CD4-positive, alpha-beta memory T cell (primary cell): Measurements from ENCODE around the gene MRPL22. TPM values are rescaled to one million over a fixed set of nuclear protein-coding genes. Genes with fewer than 3 reads are reported as not detected.
"Not testable (repeated sequence)": the region's sequence is repeated elsewhere in the genome, so short reads cannot be mapped to it uniquely, and the experiment has no call there.

Source experiments
- CTCF ChIA-PET: fragments of 350-600 bp; sonication (Branson Sonifier 250); formaldehyde crosslinking; loops from one replicate; lab custom pipeline; 2021; ENCODE audit warnings: inconsistent platforms; ENCODE audit not compliant: partially characterized antibody; lab: Charles Lee
- POLR2A ChIA-PET: fragments of 350-600 bp; sonication (Branson Sonifier 250); formaldehyde crosslinking; loops from one replicate; lab custom pipeline; 2021; ENCODE audit not compliant: partially characterized antibody; lab: Charles Lee
- DNase-seq, 5 donors: peaks; one replicate each; pipeline versions ENCODE4 v3.0.0 to v3.0.0-alpha.2; 2020 to 2022; ENCODE audit warnings: mixed read lengths in 1 of 5
- H3K27ac ChIP-seq: one replicate; pipeline ENCODE4 v1.7.0; 2013; ENCODE audit warnings: low read depth, low read length
- H3K27me3 ChIP-seq: 2 replicates; pipeline ENCODE4 v1.7.0; 2013; ENCODE audit warnings: mild to moderate bottlenecking, low read length, moderate library complexity; ENCODE audit not compliant: insufficient read depth
- H3K36me3 ChIP-seq: 2 replicates; pipeline ENCODE4 v1.7.0; 2013; ENCODE audit warnings: mild to moderate bottlenecking, low read length, moderate library complexity; ENCODE audit not compliant: insufficient read depth
- H3K4me1 ChIP-seq: 2 replicates; pipeline ENCODE4 v1.7.0; 2013; ENCODE audit warnings: mild to moderate bottlenecking, low read length, moderate library complexity; ENCODE audit not compliant: insufficient read depth
- H3K4me3 ChIP-seq, 2 donors: one replicate each; pipeline ENCODE4 v1.7.0; 2013; ENCODE audit warnings: low read length in 2 of 2, mild to moderate bottlenecking in 1 of 2
- H3K9me3 ChIP-seq, 2 donors: one replicate each; pipeline ENCODE4 v1.7.0; 2013; ENCODE audit warnings: low read length in 2 of 2, control low read depth in 1 of 2; ENCODE audit not compliant: control insufficient read depth in 1 of 2
- H3K27ac Mint-ChIP-seq, 7 donors: one replicate each; pipeline ENCODE4 v1.8.0; 2020 to 2021; ENCODE audit warnings: mixed read lengths in 7 of 7, mild to moderate bottlenecking in 6 of 7, inconsistent platforms in 3 of 7, moderate library complexity in 3 of 7
- H3K27me3 Mint-ChIP-seq, 2 donors: one replicate each; pipeline ENCODE4 v1.8.0; 2020 to 2021; ENCODE audit warnings: mixed read lengths in 2 of 2
- H3K36me3 Mint-ChIP-seq, 2 donors: one replicate each; pipeline ENCODE4 v1.8.0; 2020 to 2021; ENCODE audit warnings: mixed read lengths in 2 of 2, inconsistent platforms in 1 of 2, mild to moderate bottlenecking in 1 of 2
- H3K4me1 Mint-ChIP-seq, 4 donors: one replicate each; pipeline ENCODE4 v1.8.0; 2020 to 2021; ENCODE audit warnings: mixed read lengths in 4 of 4, mild to moderate bottlenecking in 1 of 4
- H3K4me3 Mint-ChIP-seq, 8 donors: one replicate each; pipeline ENCODE4 v1.8.0; 2020 to 2021; ENCODE audit warnings: mixed read lengths in 8 of 8, mild to moderate bottlenecking in 7 of 8, moderate library complexity in 6 of 8, inconsistent platforms in 3 of 8
- H3K9me3 Mint-ChIP-seq, 8 donors: one replicate each; pipeline ENCODE4 v1.8.0; 2020 to 2021; ENCODE audit warnings: mixed read lengths in 8 of 8, mild to moderate bottlenecking in 5 of 8, inconsistent platforms in 3 of 8, moderate library complexity in 1 of 8
- intact Hi-C: fragments of 100-400 bp; cut with micrococcal nuclease; formaldehyde crosslinking; loops from one replicate; pipeline ENCODE4 v1.15.1; 2023
- polyA plus RNA-seq, 2 donors: library from polyadenylated mRNA; unstranded; fragments of 300-500 nt; fragmentation: Illumina TruSeq; gene quantifications; one replicate each; pipeline ENCODE4 v1.2.3, GENCODE V29; 2021
- total RNA-seq, 2 experiments: library from RNA; stranded (reverse); gene quantifications; one replicate each; pipeline ENCODE4 v1.2.3, GENCODE V29; 2021

The MRPL22 gene
- total and polyA plus RNA-seq, 4 experiments from 2014 or later: 28.0 to 101 (median 65.1) TPM

- H3K9me3 Mint-ChIP-seq: no peaks in the 10 kb centered on the region
- H3K36me3 Mint-ChIP-seq: no peaks in the 10 kb centered on the region
- Histone ChIP-seq H3K4me3 (no peak overlapping the region), H3K27ac (no peak overlapping the region), H3K27me3 (no peaks in the 10 kb centered on the region), H3K9me3 (no peaks in the 10 kb centered on the region), H3K4me1 (no peaks in the 10 kb centered on the region), H3K36me3 (no peaks in the 10 kb centered on the region)
- intact Hi-C loops: no loop called here
- CTCF ChIA-PET: no interaction called here
- no peak for DNase-seq
- POLR2A ChIA-PET: no interaction called here
- H3K4me1 Mint-ChIP-seq: no peaks in the 10 kb centered on the region
- H3K27ac Mint-ChIP-seq: no peak overlapping the region
- H3K4me3 Mint-ChIP-seq: no peak overlapping the region
- H3K27me3 Mint-ChIP-seq: peaks cover 2 to 7% of the 10 kb centered on the region in 2 donors
Measured at GRCh38 chr5:154989626-154990025, 48.8 kb downstream of the MRPL22 start.

DNA sequence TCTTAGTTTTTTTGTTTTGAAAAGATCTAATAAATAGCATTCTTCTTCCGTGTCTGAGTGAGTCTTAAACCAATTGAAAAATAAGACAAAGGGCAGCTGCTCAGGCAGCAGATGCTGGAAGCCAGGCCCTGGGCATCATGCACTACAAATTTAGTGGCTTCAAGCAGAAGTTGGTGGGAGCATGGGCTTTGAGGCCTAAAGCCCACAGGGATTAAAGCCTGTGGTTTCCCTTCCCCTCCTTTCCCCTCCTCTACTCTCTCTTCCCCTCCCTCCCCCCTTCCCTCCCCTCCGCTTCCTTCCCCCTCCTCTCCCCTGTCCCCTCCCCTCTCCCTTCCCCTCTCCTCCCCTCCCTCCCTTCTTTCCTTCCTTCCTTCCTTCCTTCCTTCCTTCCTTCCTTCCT is 52.6 kb downstream of the MRPL22 start:
- Mint-ChIP-seq H3K27me3 (peaks cover 2 to 4% of the 10 kb centered on the region in 2 donors), H3K9me3 (no peaks in the 10 kb centered on the region), H3K36me3 (no peaks in the 10 kb centered on the region), H3K4me3 (no peak overlapping the region), H3K27ac (no peak overlapping the region), H3K4me1 (no peaks in the 10 kb centered on the region)
- Histone ChIP-seq H3K36me3 (no peaks in the 10 kb centered on the region), H3K4me1 (no peaks in the 10 kb centered on the region), H3K27ac (no peak overlapping the region), H3K4me3 (no peak overlapping the region), H3K27me3 (no peaks in the 10 kb centered on the region), H3K9me3 (no peaks in the 10 kb centered on the region)
- CTCF ChIA-PET: no interaction called here
- POLR2A ChIA-PET: no interaction called here
- DNase-seq: no peak
- intact Hi-C loops: no loop called here

GRCh38 chr5:154995679-154996078 is 54.8 kb downstream of the MRPL22 start:
- Histone ChIP-seq H3K4me3 (no peak overlapping the region), H3K27ac (no peak overlapping the region), H3K4me1 (no peaks in the 10 kb centered on the region), H3K27me3 (no peaks in the 10 kb centered on the region), H3K36me3 (no peaks in the 10 kb centered on the region), H3K9me3 (no peaks in the 10 kb centered on the region)
- no peak overlapping the region for H3K4me3 Mint-ChIP-seq
- H3K27ac Mint-ChIP-seq: no peak overlapping the region
- ChIA-PET POLR2A (no interaction called here), CTCF (interaction anchor here (1.8 kb wide), 1 partner anchor 10 kb away, joined by 4 read pairs; no protein-coding TSS in a partner anchor)
- H3K4me1 Mint-ChIP-seq: no peaks in the 10 kb centered on the region
- DNase-seq: no peak
- H3K9me3 Mint-ChIP-seq: peaks cover 0 to 2% (median 0%) of the 10 kb centered on the region in 8 donors
- no peaks in the 10 kb centered on the region for H3K36me3 Mint-ChIP-seq
- intact Hi-C loops: no loop called here
- H3K27me3 Mint-ChIP-seq: peaks cover 10 to 14% of the 10 kb centered on the region in 2 donors

DNA sequence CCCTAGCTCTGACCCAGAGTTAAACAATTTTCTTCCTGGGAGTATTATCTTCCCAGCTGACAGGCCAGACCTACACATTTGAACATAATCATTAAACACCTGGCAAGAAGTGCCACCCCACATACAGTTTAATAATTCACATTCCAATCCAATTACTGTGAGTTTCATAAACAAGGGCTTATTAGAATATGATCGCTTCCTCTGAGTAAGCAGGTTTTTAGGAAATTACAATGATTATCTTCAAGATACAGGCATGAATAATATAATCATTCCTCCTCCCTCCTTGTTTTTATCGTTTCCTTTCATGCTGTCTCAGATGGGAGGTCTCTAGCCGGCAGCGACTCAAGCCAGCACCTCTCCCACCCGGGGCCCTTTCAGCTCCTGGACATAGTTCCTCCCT is 56.9 kb downstream of the MRPL22 start:
- Mint-ChIP-seq H3K36me3 (no peaks in the 10 kb centered on the region), H3K4me3 (no peak overlapping the region), H3K27ac (no peak overlapping the region), H3K27me3 (peaks cover 17 to 23% of the 10 kb centered on the region in 2 donors), H3K4me1 (no peaks in the 10 kb centered on the region), H3K9me3 (peaks cover 0 to 2% (median 0%) of the 10 kb centered on the region in 8 donors)
- H3K4me3 ChIP-seq: no peak overlapping the region
- no peaks in the 10 kb centered on the region for H3K27me3 ChIP-seq
- DNase-seq: no peak
- POLR2A ChIA-PET: no interaction called here
- CTCF ChIA-PET: no interaction called here
- no peaks in the 10 kb centered on the region for H3K36me3 ChIP-seq
- intact Hi-C loops: no loop called here
- H3K27ac ChIP-seq: no peak overlapping the region
- no peaks in the 10 kb centered on the region for H3K4me1 ChIP-seq
- no peaks in the 10 kb centered on the region for H3K9me3 ChIP-seq

- CTCF ChIA-PET: no interaction called here
- Histone ChIP-seq H3K4me1 (no peaks in the 10 kb centered on the region), H3K36me3 (no peaks in the 10 kb centered on the region), H3K9me3 (no peaks in the 10 kb centered on the region), H3K27ac (no peak overlapping the region), H3K27me3 (no peaks in the 10 kb centered on the region), H3K4me3 (no peak overlapping the region)
- Mint-ChIP-seq H3K27ac (no peak overlapping the region), H3K36me3 (no peaks in the 10 kb centered on the region), H3K4me3 (no peak overlapping the region), H3K9me3 (peaks cover 0 to 4% (median 0%) of the 10 kb centered on the region in 8 donors), H3K27me3 (peaks cover 17 to 27% of the 10 kb centered on the region in 2 donors), H3K4me1 (no peaks in the 10 kb centered on the region)
- POLR2A ChIA-PET: no interaction called here
- intact Hi-C loops: loop anchor here (5.0 kb wide), 1 partner anchor 533 kb away; no protein-coding TSS in a partner anchor
- no peak for DNase-seq
Measured at GRCh38 chr5:154999865-155000264, 59.0 kb downstream of the MRPL22 start.

DNA sequence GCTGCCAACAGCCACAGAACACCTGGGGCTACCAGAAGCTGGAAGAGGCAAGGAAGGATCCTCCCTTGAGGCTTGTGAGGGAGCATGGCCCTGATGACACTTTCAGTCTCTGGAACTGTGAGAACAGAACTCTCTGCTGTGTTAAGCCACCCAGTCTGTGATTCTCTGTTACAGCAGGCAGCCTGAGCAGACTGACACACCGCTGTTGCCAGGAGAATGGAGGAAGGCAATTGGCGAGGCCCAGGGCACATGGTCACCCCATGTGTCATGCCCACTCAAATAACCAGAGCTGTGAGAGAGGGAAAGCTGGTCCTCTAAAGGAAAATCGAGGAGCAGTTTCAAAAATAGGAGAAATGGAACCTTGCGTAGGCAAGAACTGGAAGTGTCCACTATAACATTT is 60.6 kb downstream of the MRPL22 start:
- intact Hi-C loops: loop anchor here (5.0 kb wide), 1 partner anchor 534 kb away; no protein-coding TSS in a partner anchor
- Mint-ChIP-seq H3K27ac (no peak overlapping the region), H3K27me3 (peaks cover 24 to 36% of the 10 kb centered on the region in 2 donors), H3K4me3 (no peak overlapping the region), H3K36me3 (no peaks in the 10 kb centered on the region), H3K9me3 (peaks cover 0 to 4% (median 0%) of the 10 kb centered on the region in 8 donors), H3K4me1 (no peaks in the 10 kb centered on the region)
- POLR2A ChIA-PET: no interaction called here
- Histone ChIP-seq H3K4me1 (no peaks in the 10 kb centered on the region), H3K4me3 (no peak overlapping the region), H3K36me3 (no peaks in the 10 kb centered on the region), H3K27me3 (no peaks in the 10 kb centered on the region), H3K27ac (no peak overlapping the region), H3K9me3 (no peaks in the 10 kb centered on the region)
- CTCF ChIA-PET: no interaction called here
- DNase-seq: no peak

DNA sequence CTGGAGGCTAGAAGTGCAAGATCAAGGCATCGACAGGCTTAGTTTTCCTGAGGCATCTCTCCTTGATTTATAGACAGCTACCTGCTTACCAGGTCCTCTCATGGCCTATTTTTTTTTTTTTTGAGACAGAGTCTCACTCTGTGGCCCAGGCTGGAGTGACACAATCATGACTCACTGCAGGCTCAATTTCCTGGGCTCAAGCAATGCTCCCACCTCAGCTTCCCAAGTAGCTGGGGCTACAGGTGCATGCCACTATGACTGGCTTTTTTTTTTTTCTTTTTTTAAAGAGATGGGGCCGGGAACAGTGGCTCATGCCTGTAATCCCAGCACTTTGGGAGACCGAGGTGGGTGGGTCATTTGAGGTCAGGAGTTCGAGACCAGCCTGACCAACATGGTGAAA is 61.8 kb downstream of the MRPL22 start:
- peaks cover 24 to 41% of the 10 kb centered on the region in 2 donors for H3K27me3 Mint-ChIP-seq

More for the DNA sequence above, 61.8 kb downstream of the MRPL22 start:
- H3K36me3 ChIP-seq, DNase-seq, H3K4me1 Mint-ChIP-seq, H3K27me3 ChIP-seq, CTCF ChIA-PET, H3K9me3 ChIP-seq, H3K27ac ChIP-seq, H3K4me3 ChIP-seq, H3K4me3 Mint-ChIP-seq, H3K36me3 Mint-ChIP-seq, H3K27ac Mint-ChIP-seq, H3K4me1 ChIP-seq, H3K9me3 Mint-ChIP-seq: not testable (repeated sequence)
- intact Hi-C loops: loop anchor here (5.0 kb wide), 1 partner anchor 535 kb away; no protein-coding TSS in a partner anchor
- POLR2A ChIA-PET: interaction anchor here (0.6 kb wide), 1 partner anchor 28 kb away, joined by 4 read pairs; no protein-coding TSS in a partner anchor
